ENCODE results near the gene ADARB2. TPM values are rescaled to one million over a fixed set of nuclear protein-coding genes. Genes with fewer than 3 reads are reported as not detected.
"Not testable (repeated sequence)": the region's sequence is repeated elsewhere in the genome, so short reads cannot be mapped to it uniquely, and the experiment has no call there.

ADARB2 gene
- total and polyA plus RNA-seq, 2 donors (not counting 1 experiment from before 2014, with no cell fraction given): not detected

- Histone ChIP-seq H3K9ac (ENCODE audit: insufficient read depth, low read length) (no peak overlapping the region), H2AFZ (ENCODE audit: low read length) (no peak overlapping the region), H3K36me3 (ENCODE audit: control insufficient read depth, insufficient read depth, low read length) (no peaks in the 10 kb centered on the region), H3K4me1 (ENCODE audit: control insufficient read depth, extremely low read depth, insufficient read depth, low read length) (no peaks in the 10 kb centered on the region), H3K4me2 (ENCODE audit: extremely low read depth, insufficient read depth, low read length) (no peak overlapping the region), H3K79me2 (ENCODE audit: control insufficient read depth, insufficient read depth, low read length) (no peaks in the 10 kb centered on the region), H4K20me1 (ENCODE audit: control insufficient read depth, extremely low read depth, insufficient read depth, low read length) (no peaks in the 10 kb centered on the region), H3K27me3 (ENCODE audit: control insufficient read depth, insufficient read depth, low read length) (no peaks in the 10 kb centered on the region), H3K9me3 (ENCODE audit: control insufficient read depth, insufficient read depth, low read depth, low read length) (no peaks in the 10 kb centered on the region), H3K27ac (ENCODE audit: insufficient read depth, low read length) (no peak overlapping the region), H3K4me3 (replicated peaks in 1 of 4; ENCODE audit: control extremely low read depth in 1 of 4, insufficient read depth in 1 of 4, low read depth in 3 of 4, low read length in 4 of 4) (no peak overlapping the region)
- DNase-seq (ENCODE audit: low read depth in 2 of 2): no peak
- TF ChIP-seq EZH2 (IDR thresholded peaks at IDR 0.05; ENCODE audit: low read length, missing control alignments): no peak
- TF ChIP-seq CTCF (conservative IDR thresholded peaks at IDR 0.05 in 1 of 2, IDR thresholded peaks at IDR 0.05 in 1 of 2; ENCODE audit: low read depth in 1 of 2, low read length in 2 of 2): no peak
Measured at GRCh38 chr10:1327759-1328158, 409.6 kb downstream of the ADARB2 start.

GRCh38 chr10:1326514-1326913 lies 410.8 kb downstream of the ADARB2 start:
- H3K9me3 ChIP-seq (ENCODE audit: control insufficient read depth, insufficient read depth, low read depth, low read length); H2AFZ ChIP-seq (ENCODE audit: low read length); H4K20me1 ChIP-seq (ENCODE audit: control insufficient read depth, extremely low read depth, insufficient read depth, low read length); H3K4me3 ChIP-seq (replicated peaks in 1 of 4; ENCODE audit: control extremely low read depth in 1 of 4, insufficient read depth in 1 of 4, low read depth in 3 of 4, low read length in 4 of 4); H3K9ac ChIP-seq (ENCODE audit: insufficient read depth, low read length); H3K79me2 ChIP-seq (ENCODE audit: control insufficient read depth, insufficient read depth, low read length); H3K27ac ChIP-seq (ENCODE audit: insufficient read depth, low read length); DNase-seq (ENCODE audit: low read depth in 2 of 2); H3K4me2 ChIP-seq (ENCODE audit: extremely low read depth, insufficient read depth, low read length); H3K27me3 ChIP-seq (ENCODE audit: control insufficient read depth, insufficient read depth, low read length); H3K36me3 ChIP-seq (ENCODE audit: control insufficient read depth, insufficient read depth, low read length); H3K4me1 ChIP-seq (ENCODE audit: control insufficient read depth, extremely low read depth, insufficient read depth, low read length): not testable (repeated sequence)

- H3K36me3 ChIP-seq (ENCODE audit: control insufficient read depth, insufficient read depth, low read length): no peaks in the 10 kb centered on the region
- H4K20me1 ChIP-seq (ENCODE audit: control insufficient read depth, extremely low read depth, insufficient read depth, low read length): no peaks in the 10 kb centered on the region
- no peaks in the 10 kb centered on the region for H3K79me2 ChIP-seq (ENCODE audit: control insufficient read depth, insufficient read depth, low read length)
- no peak overlapping the region for H3K27ac ChIP-seq (ENCODE audit: insufficient read depth, low read length)
- H3K9ac ChIP-seq (ENCODE audit: insufficient read depth, low read length): no peak overlapping the region
- H2AFZ ChIP-seq (ENCODE audit: low read length): no peak overlapping the region
- no peak for DNase-seq (ENCODE audit: low read depth in 2 of 2)
- no peak for TF ChIP-seq EZH2 (IDR thresholded peaks at IDR 0.05; ENCODE audit: low read length, missing control alignments)
- TF ChIP-seq CTCF (conservative IDR thresholded peaks at IDR 0.05 in 1 of 2, IDR thresholded peaks at IDR 0.05 in 1 of 2; ENCODE audit: low read depth in 1 of 2, low read length in 2 of 2): no peak
- no peak overlapping the region for H3K4me2 ChIP-seq (ENCODE audit: extremely low read depth, insufficient read depth, low read length)
- no peak overlapping the region for H3K4me3 ChIP-seq (replicated peaks in 1 of 4; ENCODE audit: control extremely low read depth in 1 of 4, insufficient read depth in 1 of 4, low read depth in 3 of 4, low read length in 4 of 4)
- no peaks in the 10 kb centered on the region for H3K27me3 ChIP-seq (ENCODE audit: control insufficient read depth, insufficient read depth, low read length)
- no peaks in the 10 kb centered on the region for H3K4me1 ChIP-seq (ENCODE audit: control insufficient read depth, extremely low read depth, insufficient read depth, low read length)
- H3K9me3 ChIP-seq (ENCODE audit: control insufficient read depth, insufficient read depth, low read depth, low read length): no peaks in the 10 kb centered on the region
Measured at GRCh38 chr10:1324903-1325302, 412.4 kb downstream of the ADARB2 start.
